Measurements from ENCODE around the gene KRT74. TPM values are rescaled to one million over a fixed set of nuclear protein-coding genes. Genes with fewer than 3 reads are reported as not detected.

KRT74 gene
- total RNA-seq, 1 donor from 2014 or later: not detected

GRCh38 chr12:52515927-52516831 lies 57.5 kb downstream of the KRT74 start:
- no peak for TF ChIP-seq CTCF (conservative IDR thresholded peaks at IDR 0.05)
- no peak for DNase-seq (ENCODE audit: extremely low spot score, unreplicated experiment)
- Mint-ChIP-seq H3K27ac (no peak overlapping the region), H3K4me3 (no peak overlapping the region), H3K4me1 (ENCODE audit: unreplicated experiment) (no peaks in the 10 kb centered on the region), H3K9me3 (peaks cover 5% of the 10 kb centered on the region), H3K36me3 (no peaks in the 10 kb centered on the region), H3K27me3 (peaks cover 13% of the 10 kb centered on the region)

Other genes starting within 250 kb of the KRT74 start
- not detected in 2 replicates for gene KRT85, start 206.4 kb downstream of the KRT74 start, total RNA-seq (ENCODE audit: low replicate concordance)
- gene KRT84, start 188.2 kb downstream of the KRT74 start, total RNA-seq (ENCODE audit: low replicate concordance): not detected in 2 replicates
- not detected in 2 replicates for gene KRT82, start 167.5 kb downstream of the KRT74 start, total RNA-seq (ENCODE audit: low replicate concordance)
- not detected in 2 replicates for gene KRT75, start 139.5 kb downstream of the KRT74 start, total RNA-seq (ENCODE audit: low replicate concordance)
- gene KRT6B, start 121.7 kb downstream of the KRT74 start, total RNA-seq (ENCODE audit: low replicate concordance): 0.14 TPM in 1 of 2 replicates, not detected in the other
- 0.19 and 0.31 TPM in 2 replicates for gene KRT6C, start 100.0 kb downstream of the KRT74 start, total RNA-seq (ENCODE audit: low replicate concordance)
- 9.9 and 41.6 TPM in 2 replicates for gene KRT6A, start 80.6 kb downstream of the KRT74 start, total RNA-seq (ENCODE audit: low replicate concordance)
- gene KRT5, start 53.4 kb downstream of the KRT74 start, total RNA-seq (ENCODE audit: low replicate concordance): 13.0 and 25.0 TPM in 2 replicates
- 0.50 TPM in 1 of 2 replicates, not detected in the other for gene KRT71, start 20.7 kb downstream of the KRT74 start, total RNA-seq (ENCODE audit: low replicate concordance)
- 0.48 and 2.9 TPM in 2 replicates for gene KRT72, start 27.6 kb upstream of the KRT74 start, total RNA-seq (ENCODE audit: low replicate concordance)
- gene KRT73, start 44.7 kb upstream of the KRT74 start, total RNA-seq (ENCODE audit: low replicate concordance): 0.12 TPM in 1 of 2 replicates, not detected in the other
- not detected in 2 replicates for gene KRT2, start 78.4 kb upstream of the KRT74 start, total RNA-seq (ENCODE audit: low replicate concordance)
- 269 and 837 TPM in 2 replicates for gene KRT1, start 106.6 kb upstream of the KRT74 start, total RNA-seq (ENCODE audit: low replicate concordance)
- gene KRT77, start 129.7 kb upstream of the KRT74 start, total RNA-seq (ENCODE audit: low replicate concordance): 0.27 and 2.3 TPM in 2 replicates
- not detected in 2 replicates for gene KRT76, start 203.5 kb upstream of the KRT74 start, total RNA-seq (ENCODE audit: low replicate concordance)
- 0.68 and 2.3 TPM in 2 replicates for gene KRT3, start 222.3 kb upstream of the KRT74 start, total RNA-seq (ENCODE audit: low replicate concordance)
- gene KRT4, start 240.3 kb upstream of the KRT74 start, total RNA-seq (ENCODE audit: low replicate concordance): 1,276 and 3,134 TPM in 2 replicates

All from type B pancreatic cell (in vitro differentiated cells).